Peyer's patch (tissue), 4 donors: Measurements from ENCODE around the gene PVALEF.

Source experiments
- CTCF ChIP-seq, 6 experiments: fragments of 450-650 bp in 4 of 6; fragments of 200-600 bp in 2 of 6; sonication (generic) in 1 of 6; IDR thresholded peaks; one replicate each; pipeline ENCODE4 v1.5.1; 2017 to 2019; ENCODE audit warnings: antibody characterized with exemption in 6 of 6, mild to moderate bottlenecking in 3 of 6, moderate library complexity in 1 of 6
- POLR2A ChIP-seq, 2 donors: fragments of 450-650 bp; IDR thresholded peaks; one replicate each; pipeline ENCODE4 v1.5.1; 2017; ENCODE audit warnings: antibody characterized with exemption in 2 of 2, mild to moderate bottlenecking in 2 of 2, moderate library complexity in 2 of 2

GRCh38 chr17:81129711-81130367 lies 35.5 kb upstream of the PVALEF start:
- TF ChIP-seq CTCF (IDR thresholded peaks at IDR 0.05) (no peak), POLR2A (IDR thresholded peaks at IDR 0.05) (no peak)
